ENCODE results near the gene MGAT2.

MGAT2 gene

DNA sequence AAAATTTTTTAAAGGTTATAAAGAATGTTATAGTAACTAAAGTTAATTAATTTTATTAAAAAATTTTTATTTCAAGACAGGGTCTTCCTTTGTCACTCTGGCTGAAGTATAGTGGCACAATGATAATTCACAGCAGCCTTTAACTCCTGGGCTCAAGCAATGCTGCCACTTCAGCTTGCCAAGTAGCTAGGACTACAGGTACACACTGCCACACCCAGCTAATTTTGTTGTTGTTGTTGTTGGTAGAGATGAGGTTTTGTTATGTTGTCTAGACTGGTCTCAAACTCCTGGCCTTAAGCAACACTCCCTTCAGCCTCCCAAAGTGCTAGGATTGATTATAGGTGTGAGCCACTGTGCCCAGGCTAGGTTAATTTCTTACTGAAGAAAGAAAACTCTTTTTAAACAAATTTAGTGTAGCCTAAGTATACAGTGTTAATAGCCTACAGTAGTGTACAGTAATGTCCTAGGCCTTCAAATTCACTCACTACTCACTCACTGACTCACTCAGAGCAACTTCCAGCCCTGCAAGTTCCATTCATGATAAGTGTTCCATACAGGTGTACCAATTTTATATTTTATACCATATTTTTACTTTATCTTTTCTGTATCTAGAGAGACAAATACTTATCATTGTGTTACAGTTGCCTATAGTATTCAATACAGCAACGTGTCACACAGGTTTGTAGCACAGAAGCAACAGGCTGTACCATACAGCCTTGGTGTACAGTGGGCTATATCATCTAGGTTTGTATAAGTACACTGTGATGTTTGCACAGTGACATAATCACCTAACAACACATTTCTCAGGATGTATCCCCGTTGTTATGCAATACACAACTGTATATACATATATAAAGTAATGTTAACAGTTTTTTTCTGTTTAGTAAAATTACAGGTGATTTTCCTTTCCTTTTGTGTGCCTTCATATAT, 39.2 kb downstream of the MGAT2 start:
- no peak for DNase-seq

DNA sequence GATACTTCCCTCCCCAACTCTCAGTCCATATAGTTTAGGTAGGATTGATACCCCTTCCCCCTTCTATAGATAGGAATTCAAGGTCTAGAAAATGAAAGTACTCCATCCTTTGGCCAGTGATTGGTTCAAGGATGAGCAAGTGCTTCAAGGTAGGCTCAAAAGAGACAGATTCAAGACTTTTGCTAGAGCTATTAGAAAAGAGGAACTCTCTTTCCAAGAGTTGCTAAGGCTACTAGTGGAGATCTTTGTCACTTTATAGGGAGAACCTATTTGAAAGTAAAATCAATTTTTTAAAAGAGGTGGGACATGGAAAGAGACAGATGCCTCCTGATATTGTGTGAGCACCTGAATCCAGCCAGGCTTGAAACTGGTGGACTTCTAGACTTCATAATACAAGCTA, 49.9 kb downstream of the MGAT2 start:
- no peak for DNase-seq
